Measurements from ENCODE around the gene HPCAL4. TPM values are rescaled to one million over a fixed set of nuclear protein-coding genes. Genes with fewer than 3 reads are reported as not detected.
A peak's percentile ranks its signal among the peaks of the same experiment; 100 is the strongest.

Gene HPCAL4
- total RNA-seq, 2 experiments from 2014 or later: 2.0 TPM

- no peaks in the 10 kb centered on the region for H3K9me3 Mint-ChIP-seq
- POLR2A ChIA-PET: no interaction called here
- no peak for DNase-seq
- peaks cover 71% of the 10 kb centered on the region for H3K27me3 Mint-ChIP-seq
- no peaks in the 10 kb centered on the region for H3K36me3 Mint-ChIP-seq (ENCODE audit: low read depth)
- H3K4me3 Mint-ChIP-seq: no peak overlapping the region
- peaks cover 7% of the 10 kb centered on the region for H3K4me1 Mint-ChIP-seq
- CTCF ChIA-PET: interaction anchor here (0.5 kb wide), 1 partner anchor 203 kb away, joined by 6 read pairs; no protein-coding TSS in a partner anchor
- no peak overlapping the region for H3K27ac Mint-ChIP-seq
Observed at GRCh38 chr1:39722495-39722894, 31.3 kb upstream of the HPCAL4 start.

GRCh38 chr1:39721664-39722063, 30.4 kb upstream of the HPCAL4 start:
- Mint-ChIP-seq H3K4me1 (peaks cover under 1% of the 10 kb centered on the region), H3K27me3 (peaks cover 72% of the 10 kb centered on the region), H3K9me3 (no peaks in the 10 kb centered on the region), H3K27ac (no peak overlapping the region), H3K4me3 (no peak overlapping the region), H3K36me3 (ENCODE audit: low read depth) (no peaks in the 10 kb centered on the region)
- ChIA-PET CTCF (no interaction called here), POLR2A (no interaction called here)
- DNase-seq: no peak

- CTCF ChIA-PET: interaction anchor here (0.5 to 1.9 kb wide), 9 partner anchors 12 to 114 kb away, joined by 3 to 5 read pairs (median 3); no protein-coding TSS in a partner anchor
- H3K4me3 Mint-ChIP-seq: no peak overlapping the region
- H3K4me1 Mint-ChIP-seq: no peaks in the 10 kb centered on the region
- no peaks in the 10 kb centered on the region for H3K9me3 Mint-ChIP-seq
- no peaks in the 10 kb centered on the region for H3K36me3 Mint-ChIP-seq (ENCODE audit: low read depth)
- POLR2A ChIA-PET: no interaction called here
- peaks cover 69% of the 10 kb centered on the region for H3K27me3 Mint-ChIP-seq
- DNase-seq: peak; percentile 21
- H3K27ac Mint-ChIP-seq: no peak overlapping the region
Observed at GRCh38 chr1:39720094-39720999, 29.1 kb upstream of the HPCAL4 start.

- H3K9me3 Mint-ChIP-seq: no peaks in the 10 kb centered on the region
Observed at GRCh38 chr1:39717809-39718208, 26.6 kb upstream of the HPCAL4 start.

GRCh38 chr1:39713557-39713956, 22.3 kb upstream of the HPCAL4 start:
- Mint-ChIP-seq H3K4me3 (no peak overlapping the region), H3K27me3 (peaks cover 36% of the 10 kb centered on the region), H3K27ac (no peak overlapping the region), H3K4me1 (no peaks in the 10 kb centered on the region), H3K36me3 (ENCODE audit: low read depth) (no peaks in the 10 kb centered on the region), H3K9me3 (no peaks in the 10 kb centered on the region)
- ChIA-PET CTCF (no interaction called here), POLR2A (no interaction called here)
- no peak for DNase-seq

More at GRCh38 chr1:39717809-39718208, 26.6 kb upstream of the HPCAL4 start:
- H3K4me1 Mint-ChIP-seq: no peaks in the 10 kb centered on the region
- CTCF ChIA-PET: no interaction called here
- H3K4me3 Mint-ChIP-seq: no peak overlapping the region
- H3K36me3 Mint-ChIP-seq (ENCODE audit: low read depth): no peaks in the 10 kb centered on the region
- no peak for DNase-seq
- no peak overlapping the region for H3K27ac Mint-ChIP-seq
- peaks cover 59% of the 10 kb centered on the region for H3K27me3 Mint-ChIP-seq
- POLR2A ChIA-PET: no interaction called here

- ChIA-PET POLR2A (no interaction called here), CTCF (no interaction called here)
- Mint-ChIP-seq H3K9me3 (no peaks in the 10 kb centered on the region), H3K36me3 (ENCODE audit: low read depth) (no peaks in the 10 kb centered on the region), H3K4me1 (no peaks in the 10 kb centered on the region), H3K27ac (no peak overlapping the region), H3K27me3 (peaks cover 22% of the 10 kb centered on the region), H3K4me3 (no peak overlapping the region)
- DNase-seq: no peak
Observed at GRCh38 chr1:39711966-39712340, 20.7 kb upstream of the HPCAL4 start.

GRCh38 chr1:39711104-39711965, 20.1 kb upstream of the HPCAL4 start:
- no peaks in the 10 kb centered on the region for H3K36me3 Mint-ChIP-seq (ENCODE audit: low read depth)
- no peak overlapping the region for H3K4me3 Mint-ChIP-seq
- ChIA-PET POLR2A (no interaction called here), CTCF (interaction anchor here (1.2 kb wide), 1 partner anchor 16 kb away, joined by 5 read pairs; no protein-coding TSS in a partner anchor)
- H3K27ac Mint-ChIP-seq: no peak overlapping the region
- DNase-seq: no peak
- no peaks in the 10 kb centered on the region for H3K9me3 Mint-ChIP-seq
- peaks cover 17% of the 10 kb centered on the region for H3K27me3 Mint-ChIP-seq
- no peaks in the 10 kb centered on the region for H3K4me1 Mint-ChIP-seq

- Mint-ChIP-seq H3K27ac (no peak overlapping the region), H3K27me3 (peaks cover 12% of the 10 kb centered on the region), H3K9me3 (no peaks in the 10 kb centered on the region), H3K36me3 (ENCODE audit: low read depth) (no peaks in the 10 kb centered on the region), H3K4me1 (no peaks in the 10 kb centered on the region), H3K4me3 (no peak overlapping the region)
- POLR2A ChIA-PET: no interaction called here
- CTCF ChIA-PET: no interaction called here
- DNase-seq: no peak
Observed at GRCh38 chr1:39707506-39707905, 16.3 kb upstream of the HPCAL4 start.

- H3K9me3 Mint-ChIP-seq: no peaks in the 10 kb centered on the region
- H3K4me3 Mint-ChIP-seq: no peak overlapping the region
- no peaks in the 10 kb centered on the region for H3K4me1 Mint-ChIP-seq
- POLR2A ChIA-PET: no interaction called here
- no peak for DNase-seq
- peaks cover 17% of the 10 kb centered on the region for H3K27me3 Mint-ChIP-seq
- no peak overlapping the region for H3K27ac Mint-ChIP-seq
- CTCF ChIA-PET: interaction anchor here (1.6 to 1.7 kb wide), 2 partner anchors 10 to 15 kb away, joined by 3 read pairs; no protein-coding TSS in a partner anchor
- no peaks in the 10 kb centered on the region for H3K36me3 Mint-ChIP-seq (ENCODE audit: low read depth)
Observed at GRCh38 chr1:39704757-39705156, 13.5 kb upstream of the HPCAL4 start.

- POLR2A ChIA-PET: interaction anchor here (0.6 kb wide), 1 partner anchor 141 kb away, joined by 3 read pairs; no protein-coding TSS in a partner anchor
- Mint-ChIP-seq H3K4me3 (no peak overlapping the region), H3K27ac (no peak overlapping the region), H3K27me3 (peaks cover 36% of the 10 kb centered on the region), H3K4me1 (no peaks in the 10 kb centered on the region), H3K9me3 (no peaks in the 10 kb centered on the region), H3K36me3 (ENCODE audit: low read depth) (no peaks in the 10 kb centered on the region)
- no peak for DNase-seq
- CTCF ChIA-PET: interaction anchor here (1.1 to 2.1 kb wide), 4 partner anchors 8 to 98 kb away, joined by 3 to 5 read pairs (median 5); no protein-coding TSS in a partner anchor
Observed at GRCh38 chr1:39701049-39701439, 9.8 kb upstream of the HPCAL4 start.

- Mint-ChIP-seq H3K4me3 (no peak overlapping the region), H3K9me3 (no peaks in the 10 kb centered on the region), H3K27ac (no peak overlapping the region), H3K36me3 (ENCODE audit: low read depth) (no peaks in the 10 kb centered on the region), H3K27me3 (peaks cover 40% of the 10 kb centered on the region), H3K4me1 (no peaks in the 10 kb centered on the region)
- DNase-seq: no peak
- POLR2A ChIA-PET: interaction anchor here (0.6 kb wide), 1 partner anchor 141 kb away, joined by 3 read pairs; no protein-coding TSS in a partner anchor
- CTCF ChIA-PET: no interaction called here
Observed at GRCh38 chr1:39700348-39700747, 9.1 kb upstream of the HPCAL4 start.

GRCh38 chr1:39699419-39699818, 8.2 kb upstream of the HPCAL4 start:
- DNase-seq: no peak
- CTCF ChIA-PET: no interaction called here
- Mint-ChIP-seq H3K27ac (no peak overlapping the region), H3K27me3 (peaks cover 46% of the 10 kb centered on the region), H3K4me3 (no peak overlapping the region), H3K36me3 (ENCODE audit: low read depth) (no peaks in the 10 kb centered on the region), H3K9me3 (no peaks in the 10 kb centered on the region), H3K4me1 (peaks cover 1% of the 10 kb centered on the region)
- POLR2A ChIA-PET: no interaction called here

GRCh38 chr1:39698568-39698967, 7.3 kb upstream of the HPCAL4 start:
- DNase-seq: no peak
- H3K9me3 Mint-ChIP-seq: no peaks in the 10 kb centered on the region
- H3K4me1 Mint-ChIP-seq: peaks cover 1% of the 10 kb centered on the region
- H3K27me3 Mint-ChIP-seq: peaks cover 50% of the 10 kb centered on the region
- no peak overlapping the region for H3K4me3 Mint-ChIP-seq
- H3K36me3 Mint-ChIP-seq (ENCODE audit: low read depth): no peaks in the 10 kb centered on the region
- ChIA-PET POLR2A (no interaction called here), CTCF (interaction anchor here (0.7 kb wide), 1 partner anchor 638 kb away, joined by 3 read pairs; no protein-coding TSS in a partner anchor)
- H3K27ac Mint-ChIP-seq: no peak overlapping the region

Measured in activated CD4-positive, alpha-beta T cell treated with anti-CD3 and anti-CD28 coated beads, Interleukin-2, amount 10 ng/mL, durations not matched to agents 7 days and 5 days (primary cell).